ENCODE data around the gene UBTF.
A peak's percentile ranks its signal among the peaks of the same experiment; 100 is the strongest.
"Not testable (repeated sequence)": the region's sequence is repeated elsewhere in the genome, so short reads cannot be mapped to it uniquely, and the experiment has no call there.

Gene UBTF

DNA sequence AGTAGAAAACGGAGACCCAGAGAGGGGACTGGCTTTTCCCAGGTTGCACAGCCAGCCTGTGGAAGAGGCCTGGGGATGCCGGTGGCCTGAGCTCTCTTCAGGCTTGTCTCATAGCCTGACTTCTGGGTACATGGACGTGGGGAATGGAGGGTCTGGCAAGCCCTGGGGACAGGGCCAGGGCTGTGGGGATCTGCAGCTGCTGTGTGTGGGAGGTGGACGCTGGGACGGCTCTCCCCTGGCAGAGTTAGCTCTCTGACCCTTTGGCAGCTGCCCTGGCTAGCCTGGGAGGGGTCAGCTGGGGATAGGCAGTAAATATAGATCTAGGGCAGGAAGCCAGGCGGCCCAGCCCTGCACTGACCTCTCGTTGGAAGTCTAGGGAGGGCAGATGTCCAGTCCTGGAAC, 28.0 kb upstream of the UBTF start:
- no peak for DNase-seq

- DNase-seq = no peak
Observed at GRCh38 chr17:44241106-44241624, 21.7 kb upstream of the UBTF start.

DNA sequence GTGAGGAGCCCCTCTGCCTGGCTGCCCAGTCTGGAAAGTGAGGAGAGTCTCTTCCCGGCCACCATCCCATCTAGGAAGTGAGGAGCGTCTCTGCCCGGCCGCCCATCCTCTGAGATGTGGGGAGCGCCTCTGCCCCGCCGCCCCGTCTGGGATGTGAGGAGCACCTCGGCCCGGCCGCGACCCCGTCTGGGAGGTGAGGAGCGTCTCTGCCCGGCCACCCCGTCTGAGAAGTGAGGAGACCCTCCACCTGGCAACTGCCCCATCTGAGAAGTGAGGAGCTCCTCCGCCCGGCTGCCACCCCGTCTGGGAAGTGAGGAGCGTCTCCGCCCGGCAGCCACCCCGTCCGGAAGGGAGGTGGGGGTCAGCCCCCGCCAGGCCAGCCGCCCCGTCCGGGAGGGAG, 18.4 kb upstream of the UBTF start:
- DNase-seq = not testable (repeated sequence)

- no peak for DNase-seq
Observed at GRCh38 chr17:44236444-44236991, 17.0 kb upstream of the UBTF start.

DNA sequence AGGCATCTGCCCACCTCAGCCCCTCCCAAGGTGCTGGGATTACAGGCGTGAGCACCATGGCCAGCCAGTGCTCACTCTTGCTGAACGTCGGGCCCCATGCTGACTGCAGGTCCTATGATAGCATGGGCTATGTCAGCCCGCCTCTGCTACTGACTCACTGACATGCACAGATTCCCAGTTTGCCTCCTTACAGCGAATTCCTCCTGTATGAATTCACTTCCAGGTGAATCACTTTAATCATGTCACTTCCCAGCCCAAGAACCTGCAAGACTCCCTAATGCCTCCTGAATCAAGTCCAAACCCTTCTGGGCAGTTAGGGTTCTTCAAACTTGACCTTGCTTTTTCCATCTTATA, 16.1 kb upstream of the UBTF start:
- DNase-seq = no peak

- DNase-seq = no peak
Observed at GRCh38 chr17:44233582-44233981, 14.1 kb upstream of the UBTF start.

DNA sequence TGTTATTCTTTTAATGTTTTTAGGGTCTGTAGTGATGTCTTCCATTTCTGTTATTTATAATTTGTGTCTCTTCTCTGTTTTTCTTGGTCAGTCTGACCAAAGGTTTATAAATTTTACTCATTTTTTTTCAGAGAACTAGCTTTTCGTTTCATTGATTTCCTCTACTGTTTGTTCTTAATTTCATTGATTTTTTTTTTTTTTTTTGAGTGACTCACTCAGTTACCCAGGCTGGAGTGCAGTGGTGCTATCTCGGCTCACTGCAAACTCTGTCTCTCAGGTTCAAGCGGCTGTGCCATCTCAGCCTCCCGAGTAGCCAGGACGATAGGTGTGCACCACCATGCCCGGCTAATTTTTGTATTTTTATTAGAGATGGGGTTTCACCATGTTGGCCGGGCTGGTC, 12.6 kb upstream of the UBTF start:
- no peak for DNase-seq

DNA sequence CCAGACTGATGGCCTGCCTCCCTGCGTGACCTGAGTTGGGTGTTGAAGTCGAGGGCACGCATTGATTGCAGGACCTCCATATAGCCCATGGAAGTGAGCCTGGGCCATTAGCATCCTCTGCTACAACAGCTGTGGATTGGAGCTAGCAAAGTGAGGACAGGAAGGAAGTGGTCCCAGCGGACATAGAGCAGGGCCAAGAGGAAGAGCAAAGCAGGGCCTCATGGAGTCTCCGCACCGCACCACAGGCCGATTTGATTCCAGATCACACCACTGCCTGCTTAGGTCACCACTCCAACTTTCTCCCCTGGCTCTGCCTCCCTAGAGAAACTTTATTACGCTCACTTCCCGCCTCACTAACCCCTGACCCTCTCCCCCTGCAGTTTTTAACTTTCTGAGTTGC, 10.7 kb upstream of the UBTF start:
- DNase-seq = no peak

GRCh38 chr17:44229090-44229489, 9.6 kb upstream of the UBTF start:
- no peak for DNase-seq

GRCh38 chr17:44223541-44224071, 4.1 kb upstream of the UBTF start:
- DNase-seq = peak; percentile 47

DNA sequence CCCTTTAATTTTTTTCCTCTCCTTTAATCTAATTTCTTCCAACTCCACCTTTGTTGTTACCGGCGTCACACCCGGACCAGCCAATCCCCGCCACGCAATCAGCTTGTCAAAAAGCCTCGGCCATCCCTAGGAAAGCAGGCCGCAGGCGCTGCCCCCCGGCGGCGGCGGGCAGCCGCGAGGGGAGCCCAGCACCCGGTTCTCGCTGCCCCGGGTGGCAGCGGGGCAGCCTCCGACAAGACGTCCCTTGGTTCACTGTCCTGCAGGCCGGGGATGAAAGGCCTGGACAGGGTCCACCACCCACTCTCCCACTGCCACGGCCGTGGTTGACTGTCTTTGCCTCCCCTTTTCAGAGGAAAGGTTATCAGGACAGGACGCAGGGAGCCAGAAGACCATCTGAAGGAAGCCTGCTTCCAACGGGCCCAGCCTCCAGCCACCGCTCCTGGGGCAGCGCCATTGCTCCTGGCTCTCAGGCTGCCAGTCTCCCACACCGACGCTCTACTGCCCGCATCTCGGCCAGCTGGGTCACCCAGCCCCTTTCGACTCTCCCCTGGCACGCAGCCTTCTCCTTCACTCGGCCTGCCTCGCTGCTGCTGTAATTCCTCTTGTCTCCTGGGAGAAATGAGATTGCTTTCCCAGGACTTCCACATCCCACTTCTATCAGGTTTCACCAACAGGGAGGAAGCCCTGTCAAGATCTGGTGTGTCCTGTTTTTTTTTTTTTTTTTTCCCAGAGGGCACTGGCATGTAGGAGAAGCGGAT, 2.8 kb upstream of the UBTF start:
- DNase-seq = no peak

DNA sequence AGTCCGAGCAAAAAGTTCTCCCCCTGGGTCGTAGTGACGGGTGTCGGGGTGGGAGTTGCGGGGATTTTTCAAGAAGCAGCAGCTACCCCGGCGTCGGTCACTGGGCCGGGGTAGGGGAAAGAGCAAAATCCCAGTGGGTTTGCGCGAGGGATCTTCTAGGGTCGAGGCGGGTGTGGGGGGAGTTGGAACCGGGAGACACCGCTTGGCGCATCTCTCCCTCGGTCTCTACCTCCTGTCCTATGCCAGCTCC, 2.3 kb upstream of the UBTF start:
- no peak for DNase-seq

- peak; percentile 35 for DNase-seq
Observed at GRCh38 chr17:44221084-44221861, 1.8 kb upstream of the UBTF start.

DNA sequence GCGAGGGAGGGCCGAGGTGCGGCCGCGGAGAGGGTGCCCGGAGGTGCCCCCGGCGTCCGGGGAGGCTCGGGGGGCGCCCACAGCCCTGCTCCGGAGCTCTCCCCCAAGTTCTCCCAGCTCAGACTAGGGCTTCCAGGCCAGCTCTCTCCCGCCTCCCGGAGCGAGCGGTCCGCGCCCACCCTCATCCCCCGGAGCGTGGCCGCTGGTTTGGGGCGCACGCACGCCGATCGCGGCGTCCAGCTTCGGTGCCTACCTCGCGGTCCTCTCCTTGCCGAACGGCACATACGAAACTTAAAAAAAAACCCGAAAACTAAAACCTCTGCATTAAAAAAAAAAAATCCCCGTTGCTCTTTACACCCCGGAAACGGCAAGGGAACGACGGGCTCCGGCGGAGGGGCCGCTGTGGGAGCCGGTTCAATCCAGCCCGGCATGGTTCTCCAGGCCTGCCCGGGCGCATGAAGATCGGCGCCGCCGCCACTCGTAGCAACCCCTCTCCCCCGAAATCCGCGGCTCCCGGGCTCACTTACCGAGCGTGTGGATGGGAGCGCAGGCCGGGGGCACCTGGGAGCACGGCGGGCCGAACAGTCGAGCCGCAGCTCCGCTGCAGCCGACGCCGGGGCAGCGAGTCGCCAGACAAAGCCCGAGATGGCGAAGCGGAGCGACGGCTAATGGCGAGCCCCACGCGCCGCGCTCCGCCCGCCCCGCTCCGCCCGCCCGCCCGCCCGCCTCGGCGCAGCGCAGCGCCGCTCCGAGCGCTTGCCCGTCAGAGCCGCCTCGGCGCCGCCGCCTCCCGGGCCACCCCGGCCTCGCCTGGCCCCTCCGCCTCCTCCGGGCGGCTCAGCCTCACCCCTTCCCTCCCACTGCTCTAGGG, 973 bp upstream of the UBTF start:
- DNase-seq = no peak

GRCh38 chr17:44219108-44219615, 313 bp downstream of the UBTF start:
- no peak for DNase-seq

GRCh38 chr17:44218344-44219107, 949 bp downstream of the UBTF start:
- DNase-seq = peak; percentile 60

GRCh38 chr17:44217738-44218343, 1.6 kb downstream of the UBTF start:
- no peak for DNase-seq

DNA sequence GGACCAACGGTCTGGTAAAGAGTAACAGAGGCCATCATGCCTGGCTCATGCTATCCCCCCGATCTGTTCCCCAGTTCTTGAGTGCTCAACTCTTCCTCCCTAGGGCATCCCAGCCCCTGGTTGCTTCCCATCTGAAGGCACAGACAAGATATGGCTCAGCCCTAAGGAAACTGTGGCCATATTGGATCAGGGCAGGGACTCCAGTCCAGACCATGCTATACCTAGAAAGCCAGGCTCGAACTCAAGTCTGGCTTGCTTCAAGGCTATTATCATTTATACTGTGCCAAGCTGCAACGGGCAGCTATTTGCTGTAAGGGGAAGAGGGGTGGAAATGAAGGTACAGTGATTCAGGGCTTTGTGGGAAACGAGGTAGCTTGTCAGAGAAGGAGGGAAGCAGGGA, 2.8 kb downstream of the UBTF start:
- no peak for DNase-seq

DNA sequence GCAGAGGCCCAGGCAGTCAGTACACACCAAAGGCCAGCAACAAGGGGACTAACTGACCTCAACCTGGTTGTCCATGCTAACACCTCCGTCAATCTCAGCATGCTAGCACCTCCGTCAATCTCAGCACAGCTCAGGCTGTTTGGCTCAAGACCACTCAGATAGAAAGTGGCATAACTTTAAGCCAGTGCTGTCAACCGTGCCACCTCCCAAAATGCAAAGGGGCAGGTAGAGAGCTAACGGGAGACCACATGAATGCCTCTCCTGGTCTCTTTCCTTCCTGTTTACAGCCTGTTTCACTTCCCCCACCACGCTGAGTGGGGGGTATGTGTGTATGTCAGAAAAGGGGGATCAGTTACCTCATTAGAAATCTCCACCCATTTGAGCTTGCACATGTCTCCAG, 3.3 kb downstream of the UBTF start:
- no peak for DNase-seq

- DNase-seq = no peak
Observed at GRCh38 chr17:44214896-44215295, 4.6 kb downstream of the UBTF start.

GRCh38 chr17:44214230-44214494, 5.3 kb downstream of the UBTF start:
- DNase-seq = no peak
